ENCODE results near the gene LRP6.

DNA sequence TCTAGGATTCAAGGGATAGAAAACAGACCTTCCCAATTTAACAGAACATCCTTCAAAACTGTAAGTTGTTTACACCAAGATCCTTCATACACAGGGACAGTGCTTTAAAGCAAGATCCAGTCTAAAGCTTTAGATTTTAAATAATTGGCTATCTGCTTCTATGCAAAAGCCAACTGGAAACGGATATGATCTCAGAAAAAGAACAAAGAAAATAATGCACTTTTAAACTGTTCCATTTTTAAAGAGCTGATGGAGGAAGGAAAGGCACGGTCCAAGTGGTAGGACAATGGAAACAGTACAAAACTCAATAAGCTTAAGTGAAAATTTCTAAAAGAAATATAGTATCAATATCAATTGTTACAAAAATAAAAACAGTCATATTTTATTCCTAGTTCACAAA lies 27.7 kb downstream of the LRP6 start:
- no peak for TF ChIP-seq BHLHE40 (IDR thresholded peaks at IDR 0.05; ENCODE audit: borderline replicate concordance)
- TF ChIP-seq HDGF (IDR thresholded peaks at IDR 0.05; ENCODE audit: borderline replicate concordance): no peak
- no peak for TF ChIP-seq SP1 (IDR thresholded peaks at IDR 0.05)
- no peak for TF ChIP-seq ZNF384 (IDR thresholded peaks at IDR 0.05)
- no peak for TF ChIP-seq TARDBP (IDR thresholded peaks at IDR 0.05)

Data from HEK293T (cell line).